HG03565 (cell line): ENCODE results near the gene NUTF2.
A peak's percentile ranks its signal among the peaks of the same experiment; 100 is the strongest.
"Not testable (repeated sequence)": the region's sequence is repeated elsewhere in the genome, so short reads cannot be mapped to it uniquely, and the experiment has no call there.

ENCODE experiments used
- ATAC-seq: cut with Tn5 transposase; IDR thresholded peaks from one replicate; pipeline ENCODE4 v1.9.1; 2021; ENCODE audit warnings: mild to moderate bottlenecking, moderate library complexity; ENCODE audit not compliant: unreplicated experiment

NUTF2 gene

DNA sequence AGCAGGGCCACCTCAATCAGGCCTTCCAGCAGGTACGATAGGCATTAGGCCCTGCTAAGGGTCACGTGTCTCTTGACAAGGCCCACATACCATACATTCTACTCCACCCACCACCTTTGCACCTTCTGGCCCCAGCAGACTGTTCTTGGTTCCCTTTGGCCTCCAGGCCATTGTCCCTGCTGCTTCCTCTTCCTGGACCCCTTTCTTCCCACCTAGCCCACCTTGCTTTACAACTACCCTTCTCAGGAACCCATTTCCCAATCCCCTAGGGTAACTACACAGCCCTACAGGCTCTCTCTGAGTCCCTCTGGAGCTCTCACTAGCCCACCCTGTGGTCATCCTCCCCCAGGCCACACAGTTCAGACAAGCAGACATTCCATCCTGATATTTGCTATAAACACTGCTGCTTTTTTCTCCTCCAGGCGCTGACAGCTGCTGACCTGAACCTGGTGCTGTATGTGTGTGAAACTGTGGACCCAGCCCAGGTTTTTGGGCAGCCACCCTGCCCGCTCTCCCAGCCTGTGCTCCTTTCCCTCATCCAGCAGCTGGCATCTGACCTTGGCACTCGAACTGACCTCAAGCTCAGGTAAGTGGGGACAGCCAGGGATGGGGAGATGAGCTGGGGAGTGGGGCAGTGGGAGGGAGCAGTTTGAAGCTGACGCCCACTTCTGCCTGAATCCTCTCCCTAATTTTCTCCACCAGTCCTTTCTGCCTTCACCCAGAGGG lies 36.6 kb downstream of the NUTF2 start:
- no peak for ATAC-seq

DNA sequence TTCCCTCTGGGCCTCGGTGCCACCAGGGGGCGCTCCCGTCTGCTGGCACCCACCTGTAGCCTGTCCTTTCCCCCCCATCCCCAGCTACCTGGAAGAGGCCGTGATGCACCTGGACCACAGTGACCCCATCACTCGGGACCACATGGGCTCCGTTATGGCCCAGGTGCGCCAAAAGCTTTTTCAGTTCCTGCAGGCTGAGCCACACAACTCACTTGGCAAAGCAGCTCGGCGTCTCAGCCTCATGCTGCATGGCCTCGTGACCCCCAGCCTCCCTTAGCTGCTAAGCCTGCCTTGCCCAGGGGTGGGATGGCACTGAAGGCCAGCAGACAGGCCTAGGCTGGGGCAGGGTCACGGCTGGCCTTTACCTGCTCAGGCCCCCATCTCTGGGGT lies 37.1 kb downstream of the NUTF2 start:
- no peak for ATAC-seq

DNA sequence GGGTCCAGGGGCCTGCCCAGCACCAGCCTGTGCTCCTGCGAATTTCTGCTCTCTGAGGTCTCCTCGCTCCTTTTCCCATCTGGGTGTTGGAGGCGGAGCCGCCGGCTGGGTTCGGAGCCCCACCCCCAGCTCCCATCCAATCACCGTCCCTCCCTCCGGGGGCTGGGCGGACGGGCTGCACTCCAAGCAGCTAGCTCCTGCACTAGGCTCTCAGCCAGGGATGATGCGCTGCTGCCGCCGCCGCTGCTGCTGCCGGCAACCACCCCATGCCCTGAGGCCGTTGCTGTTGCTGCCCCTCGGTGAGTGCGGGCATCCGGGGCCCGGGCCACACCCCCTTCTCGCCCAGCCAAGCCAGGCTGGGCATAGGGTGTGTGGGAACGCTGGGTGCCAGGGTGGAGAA lies 38.0 kb downstream of the NUTF2 start, which contains the start of gene NRN1L:
Gene NRN1L, plus strand, starts transcription at position 202 of the 400 bp plus-strand sequence. Its CDS starts 19 bp downstream, at position 221.
- no peak for ATAC-seq

DNA sequence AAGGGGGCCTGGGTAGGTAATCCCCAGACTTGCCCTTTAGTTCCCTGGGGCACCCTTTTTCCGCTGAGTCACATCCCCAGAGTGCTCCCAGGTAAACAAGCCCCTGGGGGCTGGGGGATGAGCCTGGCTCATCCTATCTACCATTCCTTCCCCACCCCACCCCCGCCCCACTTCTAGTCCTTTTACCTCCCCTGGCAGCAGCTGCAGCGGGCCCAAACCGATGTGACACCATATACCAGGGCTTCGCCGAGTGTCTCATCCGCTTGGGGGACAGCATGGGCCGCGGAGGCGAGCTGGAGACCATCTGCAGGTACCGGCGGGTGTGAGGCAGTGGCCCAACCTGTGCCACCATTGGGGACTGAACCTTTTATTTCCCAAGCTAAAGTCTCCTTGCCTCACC lies 38.8 kb downstream of the NUTF2 start:
- no peak for ATAC-seq

DNA sequence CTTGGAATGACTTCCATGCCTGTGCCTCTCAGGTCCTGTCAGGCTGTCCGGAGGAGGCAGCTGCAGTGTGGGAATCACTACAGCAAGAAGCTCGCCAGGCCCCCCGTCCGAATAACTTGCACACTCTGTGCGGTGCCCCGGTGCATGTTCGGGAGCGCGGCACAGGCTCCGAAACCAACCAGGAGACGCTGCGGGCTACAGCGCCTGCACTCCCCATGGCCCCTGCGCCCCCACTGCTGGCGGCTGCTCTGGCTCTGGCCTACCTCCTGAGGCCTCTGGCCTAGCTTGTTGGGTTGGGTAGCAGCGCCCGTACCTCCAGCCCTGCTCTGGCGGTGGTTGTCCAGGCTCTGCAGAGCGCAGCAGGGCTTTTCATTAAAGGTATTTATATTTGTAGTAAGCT lies 39.2 kb downstream of the NUTF2 start:
- no peak for ATAC-seq

DNA sequence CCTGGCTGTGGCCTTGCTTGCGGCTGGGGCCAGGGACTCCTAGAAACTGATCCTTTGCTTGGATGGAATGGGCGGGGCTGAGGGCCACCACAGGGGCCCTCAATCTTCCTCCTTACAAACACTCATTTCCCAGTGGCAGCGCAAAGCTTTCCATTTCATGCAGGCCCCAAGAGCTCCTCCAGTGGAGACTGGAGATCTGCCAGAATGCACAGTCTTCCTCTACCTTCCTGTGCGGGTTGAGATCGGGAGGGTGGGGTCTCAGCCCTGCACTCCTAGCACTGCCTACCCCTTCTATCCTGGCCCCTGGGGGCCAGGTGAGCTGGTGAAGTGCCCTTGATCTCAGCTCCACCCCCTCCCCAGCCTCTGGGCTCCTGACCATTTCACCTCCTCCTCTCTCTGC lies 39.7 kb downstream of the NUTF2 start:
- no peak for ATAC-seq

DNA sequence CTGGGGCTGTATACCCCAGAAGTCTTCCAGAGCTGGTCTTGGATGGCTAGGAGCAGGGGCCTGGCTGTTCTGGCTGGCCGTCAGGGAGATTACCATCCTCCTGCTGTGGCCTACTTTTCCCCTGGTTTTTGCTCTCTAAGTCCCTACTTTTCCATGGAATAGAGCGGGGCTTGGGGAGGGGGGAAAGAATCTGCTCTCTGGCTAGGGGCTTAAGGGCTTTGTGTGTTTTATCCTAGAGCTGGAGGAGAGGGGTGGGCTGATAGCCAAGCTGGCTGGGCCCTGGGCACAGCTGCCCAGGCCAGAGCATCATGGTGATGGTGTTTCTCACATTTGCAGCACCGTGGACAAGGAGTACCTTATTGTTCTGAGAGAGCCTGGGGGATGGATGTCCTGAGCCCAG lies 41.6 kb downstream of the NUTF2 start:
- ATAC-seq, result no peak

DNA sequence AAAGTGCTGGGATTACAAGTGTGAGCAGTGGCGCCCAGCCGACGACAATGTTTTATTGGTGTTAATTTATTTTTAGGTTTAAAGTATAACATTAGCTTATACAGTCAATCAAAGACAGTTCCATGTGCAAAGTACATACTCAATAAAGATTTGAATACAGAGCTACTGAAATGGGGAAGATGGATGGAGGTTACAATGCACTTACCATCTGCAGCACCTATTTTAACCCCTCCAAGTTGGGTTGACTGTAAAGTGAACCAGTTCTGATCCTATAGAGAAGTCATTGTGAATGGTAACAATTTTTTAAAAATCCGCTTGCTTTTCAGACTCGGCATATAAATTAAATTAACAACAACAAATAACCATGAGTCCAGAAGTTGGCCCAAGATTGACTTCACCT lies 45.6 kb downstream of the NUTF2 start:
- ATAC-seq, result no peak

DNA sequence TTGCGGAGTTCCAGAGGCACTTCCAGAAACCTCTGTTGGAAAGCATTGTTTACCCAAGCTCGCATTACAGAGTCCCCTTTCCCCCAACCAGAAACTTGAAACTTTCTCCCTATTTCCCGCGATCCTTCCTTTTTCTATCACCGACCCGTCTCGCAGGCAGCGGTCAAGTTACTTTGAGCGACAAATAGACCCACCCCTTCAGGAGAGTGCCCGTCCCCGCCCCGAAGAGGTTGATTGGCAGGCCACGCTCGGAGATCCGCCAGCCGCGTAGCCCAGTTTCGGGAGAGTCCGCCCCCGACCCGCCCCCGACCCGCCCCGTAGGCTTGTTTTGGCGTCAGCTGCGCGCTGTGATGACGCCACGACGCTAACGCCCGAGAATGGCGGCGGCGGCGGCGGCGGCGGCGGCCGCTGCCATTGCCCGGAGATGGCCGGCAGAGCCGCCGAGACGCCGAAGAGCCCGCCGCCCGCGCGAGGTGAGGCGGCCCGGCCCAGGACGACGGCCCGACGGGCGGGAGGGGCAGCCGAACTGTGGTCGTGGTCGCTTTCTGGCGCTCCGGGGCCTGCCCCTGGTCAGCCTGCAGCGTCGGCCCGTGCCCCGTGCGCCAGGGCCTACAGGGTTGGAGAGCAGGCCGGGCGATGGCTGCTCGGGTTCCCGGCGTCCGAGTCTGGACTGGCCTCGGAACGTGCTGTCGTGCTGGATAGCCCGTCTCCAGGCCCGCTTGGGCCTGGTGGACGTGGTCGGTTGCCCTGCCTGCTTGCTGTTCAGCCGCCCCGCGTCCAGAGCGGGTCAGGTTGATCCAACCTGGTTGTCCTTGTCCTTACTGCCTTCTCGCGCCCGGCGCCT lies 46.4 kb downstream of the NUTF2 start, which contains the start of gene PSKH1:
Gene PSKH1, plus strand, starts transcription at position 356 of the 844 bp plus-strand sequence. CDS start 15,496 bp downstream, outside the sequence.
- peak; percentile 63 for ATAC-seq

DNA sequence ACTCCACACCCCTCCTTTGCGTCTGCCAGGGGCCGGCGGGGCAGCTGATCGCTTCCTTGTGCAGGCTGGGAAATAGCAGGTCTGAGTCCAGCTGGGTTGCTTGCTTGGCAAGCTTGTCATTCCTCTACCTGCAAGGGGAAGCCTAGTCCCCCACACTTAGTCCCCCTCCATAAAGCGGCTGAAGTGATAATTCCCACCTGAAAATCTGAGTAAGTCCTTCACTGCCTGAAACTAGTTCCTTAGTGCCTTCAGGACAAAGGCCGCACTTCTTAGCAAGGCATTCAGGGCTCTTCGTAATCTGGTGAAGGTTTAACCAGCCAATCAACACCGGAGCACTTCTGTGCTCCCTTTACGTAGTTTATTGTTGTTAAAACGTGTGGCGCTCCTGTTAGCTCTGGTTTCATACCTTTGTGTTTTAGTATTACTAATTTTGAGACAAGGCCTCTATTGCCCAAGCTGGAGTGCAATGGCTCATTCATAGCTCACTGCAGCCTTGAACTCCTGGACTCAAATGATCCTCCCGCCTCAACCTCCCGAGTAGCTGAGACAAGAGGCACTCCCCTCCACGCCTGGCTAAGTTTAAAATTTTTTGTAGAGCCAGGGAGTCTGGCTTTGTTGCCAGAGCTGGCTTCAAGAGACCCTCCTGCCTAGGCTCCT lies 47.1 kb downstream of the NUTF2 start:
- no peak for ATAC-seq

DNA sequence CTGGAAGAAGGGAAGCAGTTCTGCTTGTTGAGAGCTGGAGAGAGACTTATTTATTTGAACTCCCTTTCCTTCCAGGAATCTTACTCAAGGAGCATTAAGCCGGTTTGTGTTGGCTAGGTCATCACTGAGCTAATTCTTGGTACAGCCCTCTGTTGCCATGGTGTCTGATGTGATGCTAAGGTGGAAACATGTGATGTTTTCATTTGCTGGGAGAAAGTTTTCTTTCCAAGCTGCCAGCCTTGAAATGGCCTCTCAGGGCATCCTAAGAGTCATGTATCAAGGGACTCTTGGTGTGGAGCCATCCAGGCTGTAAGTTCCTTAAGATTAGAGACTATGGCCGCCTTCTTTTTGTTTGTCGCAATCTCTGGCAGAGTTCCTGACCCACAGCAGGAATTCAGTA lies 50.5 kb downstream of the NUTF2 start:
- ATAC-seq, result no peak

DNA sequence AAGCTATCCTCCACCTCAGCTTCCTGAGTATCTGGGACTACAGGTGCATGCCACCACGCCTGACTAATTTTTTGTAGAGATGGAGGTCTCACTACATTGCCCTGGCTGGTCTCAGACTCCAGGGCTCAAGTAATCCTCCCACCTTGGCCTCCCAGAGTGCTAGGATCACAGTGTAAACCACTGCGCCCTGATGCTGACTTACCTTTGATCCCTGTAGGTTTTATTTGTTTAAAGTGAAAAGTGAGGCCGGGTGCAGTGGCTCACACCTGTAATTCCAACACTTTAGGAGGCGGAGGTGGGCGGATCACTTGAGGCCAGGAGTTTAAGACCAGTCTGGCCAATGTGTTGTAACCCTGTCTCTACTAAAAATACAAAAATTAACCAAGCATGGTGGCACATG lies 55.0 kb downstream of the NUTF2 start:
- ATAC-seq, result no peak

DNA sequence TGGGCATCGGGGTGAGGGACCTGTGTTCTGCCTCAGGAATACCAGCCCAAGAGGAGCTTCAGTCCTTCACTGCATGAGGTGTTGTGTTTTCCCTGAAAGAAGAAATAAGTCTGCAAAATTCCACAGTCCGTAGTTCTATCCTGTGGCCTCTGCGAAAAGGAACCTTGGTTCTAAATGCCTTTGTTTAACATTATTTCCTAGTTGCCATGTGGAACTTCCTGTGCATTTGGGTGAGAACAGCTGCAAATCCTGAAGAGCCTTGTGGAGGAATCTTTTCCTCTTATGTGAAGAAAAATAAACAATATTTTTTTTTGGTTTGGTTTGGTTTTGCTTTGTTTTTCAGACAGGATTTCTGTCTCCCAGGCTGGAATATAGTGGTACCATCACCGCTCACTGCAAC lies 56.1 kb downstream of the NUTF2 start:
- no peak for ATAC-seq

DNA sequence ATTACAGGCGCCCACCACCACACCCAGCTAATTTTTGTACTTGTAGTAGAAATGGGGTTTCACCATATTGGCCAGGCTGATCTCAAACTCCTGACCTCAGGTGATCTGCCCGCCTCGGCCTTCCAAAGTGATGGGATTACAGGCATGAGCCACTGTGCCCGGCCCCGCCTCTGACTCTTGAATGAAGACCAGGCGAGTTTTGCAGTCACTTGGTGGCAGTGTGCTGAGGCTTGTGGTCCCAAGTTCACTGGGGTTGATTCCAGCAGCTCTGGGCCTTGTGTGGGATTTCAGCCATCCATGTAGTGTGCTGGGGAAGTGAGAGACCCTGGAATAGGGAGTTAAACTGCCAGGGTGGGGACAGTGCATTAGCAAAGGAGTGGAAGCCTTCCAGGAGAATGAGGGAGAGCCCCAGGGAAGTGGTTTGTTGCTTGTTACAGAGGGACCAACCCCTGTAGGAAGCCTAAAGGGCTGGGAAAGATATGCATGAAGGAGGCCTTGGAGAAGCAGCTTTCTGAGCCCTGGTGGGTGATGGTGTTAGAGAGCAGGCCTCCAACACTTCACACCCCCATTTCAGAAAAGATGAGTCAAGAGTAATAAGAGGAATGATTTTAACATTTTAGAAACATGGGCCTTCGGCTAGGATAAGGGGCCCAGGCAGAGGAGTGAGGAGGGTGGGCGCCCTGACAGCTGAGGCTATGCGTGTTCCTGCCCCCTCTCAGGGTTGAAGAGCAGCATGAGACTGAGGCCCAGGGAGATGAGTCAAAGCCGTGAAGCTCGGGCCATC lies 60.9 kb downstream of the NUTF2 start:
- no peak for ATAC-seq

DNA sequence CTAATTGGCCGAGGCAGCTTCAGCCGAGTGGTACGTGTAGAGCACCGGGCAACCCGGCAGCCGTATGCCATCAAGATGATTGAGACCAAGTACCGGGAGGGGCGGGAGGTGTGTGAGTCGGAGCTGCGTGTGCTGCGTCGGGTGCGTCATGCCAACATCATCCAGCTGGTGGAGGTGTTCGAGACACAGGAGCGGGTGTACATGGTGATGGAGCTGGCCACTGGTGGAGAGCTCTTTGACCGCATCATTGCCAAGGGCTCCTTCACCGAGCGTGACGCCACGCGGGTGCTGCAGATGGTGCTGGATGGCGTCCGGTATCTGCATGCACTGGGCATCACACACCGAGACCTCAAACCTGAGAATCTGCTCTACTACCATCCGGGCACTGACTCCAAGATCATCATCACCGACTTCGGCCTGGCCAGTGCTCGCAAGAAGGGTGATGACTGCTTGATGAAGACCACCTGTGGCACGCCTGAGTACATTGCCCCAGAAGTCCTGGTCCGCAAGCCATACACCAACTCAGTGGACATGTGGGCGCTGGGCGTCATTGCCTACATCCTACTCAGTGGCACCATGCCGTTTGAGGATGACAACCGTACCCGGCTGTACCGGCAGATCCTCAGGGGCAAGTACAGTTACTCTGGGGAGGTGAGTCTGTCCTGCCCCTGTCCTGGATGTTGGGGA lies 62.5 kb downstream of the NUTF2 start:
- no peak for ATAC-seq

DNA sequence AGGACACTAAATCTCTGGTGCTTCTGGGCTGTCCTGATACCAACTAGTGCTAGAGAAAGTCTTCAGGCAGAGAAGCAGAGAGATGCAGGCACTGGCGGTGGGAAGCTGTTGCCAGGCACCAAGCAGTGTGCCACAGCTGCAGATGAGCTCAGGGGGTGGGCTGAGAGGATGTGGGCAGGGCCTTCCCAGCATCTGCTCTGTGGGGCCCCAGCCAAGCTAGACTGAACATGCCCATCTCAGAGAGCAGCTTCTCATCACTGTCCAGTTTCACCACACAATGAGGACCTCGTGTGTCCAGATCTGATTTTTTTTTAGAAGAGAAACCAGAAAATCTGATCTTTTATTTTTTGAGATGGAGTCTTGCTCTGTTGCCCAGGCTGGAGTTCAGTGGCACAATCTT lies 63.4 kb downstream of the NUTF2 start:
- ATAC-seq, result no peak

DNA sequence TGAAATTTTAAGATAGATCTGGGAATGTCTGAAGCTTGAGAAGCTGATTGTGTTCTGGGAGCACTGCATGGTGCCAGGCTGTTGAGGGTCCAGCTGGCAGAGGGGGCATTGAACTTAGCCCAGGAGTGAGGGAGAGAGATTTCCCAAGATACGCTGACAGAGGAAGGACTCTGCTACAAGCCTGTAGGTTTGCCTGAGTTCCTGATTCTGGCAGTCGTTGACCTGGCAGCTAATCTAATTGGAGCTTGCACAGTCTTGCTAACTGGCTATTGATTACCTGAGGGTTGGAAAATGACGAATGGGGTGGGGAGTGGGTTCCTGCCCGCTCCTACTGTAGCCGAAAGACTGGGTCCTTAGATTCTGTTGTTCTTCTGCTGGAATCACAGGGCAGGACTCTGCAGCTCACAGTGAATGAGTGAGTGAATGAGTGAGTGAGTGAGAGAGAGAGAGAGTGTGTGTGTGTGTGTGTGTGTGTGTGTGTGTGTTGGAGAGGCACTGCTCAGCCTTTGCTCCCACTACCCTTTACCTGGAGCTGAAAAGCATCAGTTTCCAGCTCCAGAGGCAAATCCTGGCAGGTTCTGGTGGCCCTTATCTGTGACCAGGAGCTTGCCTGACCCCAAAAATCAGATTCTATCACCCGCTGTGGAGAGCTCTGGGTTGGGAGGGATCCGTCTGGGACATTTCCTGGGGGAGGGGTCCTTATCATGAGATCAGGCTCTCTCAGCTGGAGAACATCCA lies 68.2 kb downstream of the NUTF2 start:
- ATAC-seq, result no peak

DNA sequence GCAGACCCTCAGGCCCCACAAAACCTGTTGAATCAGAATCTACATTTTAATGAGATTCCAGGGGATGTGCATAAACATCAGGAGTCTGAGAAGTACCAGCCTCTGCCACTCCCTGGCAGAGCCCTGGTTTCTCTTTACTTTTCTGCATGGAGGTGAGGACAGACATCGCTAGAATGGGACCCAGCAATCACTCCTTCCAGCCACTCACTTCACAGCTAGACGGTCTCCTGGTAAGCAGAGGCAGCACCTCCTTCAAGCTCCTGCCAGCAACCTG lies 68.7 kb downstream of the NUTF2 start:
- not testable (repeated sequence) for ATAC-seq

DNA sequence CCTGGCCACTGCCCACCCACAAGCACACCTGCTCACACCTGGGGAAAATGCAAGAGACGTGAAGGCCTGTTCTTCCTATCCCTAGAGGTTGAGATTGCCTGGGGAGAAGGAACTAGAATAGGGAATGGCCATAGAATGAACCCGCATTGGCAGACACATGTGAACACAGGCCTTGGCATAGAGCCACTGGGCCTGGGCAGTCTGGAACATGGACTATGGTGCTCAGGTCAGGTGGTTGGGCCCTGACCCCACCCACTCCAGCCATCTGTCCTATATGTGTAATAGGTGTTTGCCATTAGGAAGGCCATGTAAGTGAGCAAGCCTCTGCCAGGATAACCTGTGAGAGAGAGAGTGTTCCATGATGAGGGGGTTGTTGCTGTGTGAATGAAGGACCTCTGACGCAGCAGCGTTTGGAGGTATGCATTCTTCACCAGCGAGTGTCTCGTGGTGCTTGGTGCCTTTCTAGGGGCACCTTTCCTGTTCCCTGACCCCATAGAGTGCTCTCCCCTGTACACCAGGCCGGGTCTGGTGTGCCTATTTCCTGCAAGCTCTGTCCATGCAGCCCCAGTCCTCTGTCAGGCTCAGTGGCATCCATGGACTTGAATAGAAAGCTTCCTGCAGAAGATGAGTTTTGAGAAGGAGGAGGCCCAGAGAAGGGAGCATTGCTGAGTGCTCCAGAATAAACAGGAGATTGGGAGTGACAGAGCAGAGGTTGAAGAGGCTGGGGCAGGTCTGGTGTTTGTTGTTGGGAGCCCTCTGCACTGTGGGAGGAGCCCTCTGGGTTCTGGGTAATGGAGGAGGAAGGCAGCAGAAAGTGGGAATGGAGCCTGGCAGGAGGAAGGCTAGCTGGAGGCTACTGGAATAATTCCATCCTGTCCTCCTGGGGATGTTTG lies 69.3 kb downstream of the NUTF2 start:
- no peak for ATAC-seq
